Activated naive CD8-positive, alpha-beta T cell treated with anti-CD3 and anti-CD28 coated beads for 36 hours (primary cell): ENCODE results near the gene TRIM24. TPM values are rescaled to one million over a fixed set of nuclear protein-coding genes. Genes with fewer than 3 reads are reported as not detected.
"Not testable (repeated sequence)": the region's sequence is repeated elsewhere in the genome, so short reads cannot be mapped to it uniquely, and the experiment has no call there.

Source experiments
- DNase-seq: peaks from one replicate; pipeline ENCODE4 v3.0.0; 2021
- H3K27ac Mint-ChIP-seq: one replicate; pipeline ENCODE4 v1.8.0; 2022; ENCODE audit warnings: mild to moderate bottlenecking, moderate library complexity, mixed read lengths
- H3K27me3 Mint-ChIP-seq: one replicate; pipeline ENCODE4 v1.8.0; 2022; ENCODE audit warnings: mild to moderate bottlenecking, mixed read lengths
- H3K36me3 Mint-ChIP-seq: one replicate; pipeline ENCODE4 v1.8.0; 2021; ENCODE audit warnings: mild to moderate bottlenecking, mixed read lengths
- H3K4me1 Mint-ChIP-seq: one replicate; pipeline ENCODE4 v1.8.0; 2021; ENCODE audit warnings: mixed read lengths
- H3K4me3 Mint-ChIP-seq: one replicate; pipeline ENCODE4 v1.8.0; 2022; ENCODE audit warnings: mild to moderate bottlenecking, moderate library complexity, mixed read lengths
- H3K9me3 Mint-ChIP-seq: one replicate; pipeline ENCODE4 v1.8.0; 2022; ENCODE audit warnings: mixed read lengths
- total RNA-seq, 2 experiments: library from RNA; stranded (reverse); gene quantifications; one replicate each; pipeline ENCODE4 v1.2.3, GENCODE V29; 2021

TRIM24 gene
- total RNA-seq, 2 experiments from 2014 or later, result 15.5 to 17.9 TPM

GRCh38 chr7:138475377-138475776, 15.3 kb downstream of the TRIM24 start:
- H3K27me3 Mint-ChIP-seq, result no peaks in the 10 kb centered on the region
- no peak for DNase-seq
- H3K4me3 Mint-ChIP-seq, result no peak overlapping the region
- peaks cover 36% of the 10 kb centered on the region for H3K4me1 Mint-ChIP-seq
- peaks cover under 1% of the 10 kb centered on the region for H3K36me3 Mint-ChIP-seq
- no peak overlapping the region for H3K27ac Mint-ChIP-seq
- H3K9me3 Mint-ChIP-seq, result no peaks in the 10 kb centered on the region

- no peak overlapping the region for H3K4me3 Mint-ChIP-seq
- H3K4me1 Mint-ChIP-seq, result peaks cover 43% of the 10 kb centered on the region
- H3K9me3 Mint-ChIP-seq, result peaks cover 1% of the 10 kb centered on the region
- H3K36me3 Mint-ChIP-seq, result peaks cover 7% of the 10 kb centered on the region
- no peaks in the 10 kb centered on the region for H3K27me3 Mint-ChIP-seq
- no peak for DNase-seq
- no peak overlapping the region for H3K27ac Mint-ChIP-seq
These were observed 17.1 kb downstream of the TRIM24 start for GRCh38 chr7:138477081-138477578.

GRCh38 chr7:138477581-138477980, 17.5 kb downstream of the TRIM24 start:
- Mint-ChIP-seq H3K27ac (no peak overlapping the region), H3K36me3 (peaks cover 8% of the 10 kb centered on the region), H3K27me3 (no peaks in the 10 kb centered on the region), H3K9me3 (peaks cover 1% of the 10 kb centered on the region), H3K4me1 (peaks cover 43% of the 10 kb centered on the region), H3K4me3 (no peak overlapping the region)
- no peak for DNase-seq

GRCh38 chr7:138478499-138478908, 18.4 kb downstream of the TRIM24 start:
- Mint-ChIP-seq H3K9me3 (peaks cover 3% of the 10 kb centered on the region), H3K36me3 (peaks cover 8% of the 10 kb centered on the region), H3K4me1 (peaks cover 47% of the 10 kb centered on the region), H3K27ac (no peak overlapping the region), H3K4me3 (no peak overlapping the region), H3K27me3 (no peaks in the 10 kb centered on the region)
- no peak for DNase-seq

- Mint-ChIP-seq H3K9me3 (peaks cover 3% of the 10 kb centered on the region), H3K4me3 (no peak overlapping the region), H3K4me1 (peaks cover 47% of the 10 kb centered on the region), H3K27ac (no peak overlapping the region), H3K27me3 (no peaks in the 10 kb centered on the region), H3K36me3 (peaks cover 11% of the 10 kb centered on the region)
- DNase-seq, result no peak
These were observed 20.5 kb downstream of the TRIM24 start for GRCh38 chr7:138480527-138480926.

GRCh38 chr7:138481447-138482380, 21.7 kb downstream of the TRIM24 start:
- Mint-ChIP-seq H3K27me3 (no peaks in the 10 kb centered on the region), H3K4me3 (no peak overlapping the region), H3K9me3 (peaks cover 8% of the 10 kb centered on the region), H3K27ac (no peak overlapping the region), H3K4me1 (peaks cover 42% of the 10 kb centered on the region), H3K36me3 (peaks cover 21% of the 10 kb centered on the region)
- no peak for DNase-seq

- H3K4me1 Mint-ChIP-seq, result peaks cover 39% of the 10 kb centered on the region
- H3K36me3 Mint-ChIP-seq, result peaks cover 30% of the 10 kb centered on the region
- no peak for DNase-seq
- peaks cover 14% of the 10 kb centered on the region for H3K9me3 Mint-ChIP-seq
- no peaks in the 10 kb centered on the region for H3K27me3 Mint-ChIP-seq
- no peak overlapping the region for H3K4me3 Mint-ChIP-seq
- no peak overlapping the region for H3K27ac Mint-ChIP-seq
These were observed 23.5 kb downstream of the TRIM24 start for GRCh38 chr7:138483531-138483930.

- not testable (repeated sequence) for H3K27me3 Mint-ChIP-seq, H3K27ac Mint-ChIP-seq, DNase-seq, H3K4me3 Mint-ChIP-seq
- H3K36me3 Mint-ChIP-seq, result peaks cover 44% of the 10 kb centered on the region
- H3K4me1 Mint-ChIP-seq, result peaks cover 35% of the 10 kb centered on the region
- H3K9me3 Mint-ChIP-seq, result peaks cover 22% of the 10 kb centered on the region
These were observed 25.4 kb downstream of the TRIM24 start for GRCh38 chr7:138485508-138485907.

- H3K4me1 Mint-ChIP-seq, result peaks cover 29% of the 10 kb centered on the region
- H3K27me3 Mint-ChIP-seq, DNase-seq, H3K4me3 Mint-ChIP-seq, H3K27ac Mint-ChIP-seq: not testable (repeated sequence)
- H3K36me3 Mint-ChIP-seq, result peaks cover 61% of the 10 kb centered on the region
- H3K9me3 Mint-ChIP-seq, result peaks cover 19% of the 10 kb centered on the region
These were observed 29.1 kb downstream of the TRIM24 start for GRCh38 chr7:138489139-138489538.

GRCh38 chr7:138491612-138492386, 31.7 kb downstream of the TRIM24 start:
- H3K9me3 Mint-ChIP-seq, result peaks cover 14% of the 10 kb centered on the region

GRCh38 chr7:138492423-138492822, 32.4 kb downstream of the TRIM24 start:
- H3K36me3 Mint-ChIP-seq, result peaks cover 57% of the 10 kb centered on the region
- no peak for DNase-seq
- H3K4me3 Mint-ChIP-seq, result no peak overlapping the region
- H3K27ac Mint-ChIP-seq, result no peak overlapping the region
- peaks cover 14% of the 10 kb centered on the region for H3K9me3 Mint-ChIP-seq
- peaks cover 34% of the 10 kb centered on the region for H3K4me1 Mint-ChIP-seq
- H3K27me3 Mint-ChIP-seq, result no peaks in the 10 kb centered on the region

More at GRCh38 chr7:138491612-138492386, 31.7 kb downstream of the TRIM24 start:
- Mint-ChIP-seq H3K27me3 (no peaks in the 10 kb centered on the region), H3K27ac (no peak overlapping the region), H3K4me1 (peaks cover 33% of the 10 kb centered on the region), H3K4me3 (no peak overlapping the region), H3K36me3 (peaks cover 55% of the 10 kb centered on the region)
- no peak for DNase-seq

GRCh38 chr7:138493535-138493934, 33.5 kb downstream of the TRIM24 start:
- Mint-ChIP-seq H3K4me3 (no peak overlapping the region), H3K9me3 (peaks cover 8% of the 10 kb centered on the region), H3K4me1 (peaks cover 28% of the 10 kb centered on the region), H3K27ac (no peak overlapping the region), H3K36me3 (peaks cover 53% of the 10 kb centered on the region), H3K27me3 (no peaks in the 10 kb centered on the region)
- no peak for DNase-seq

- Mint-ChIP-seq H3K4me1 (peaks cover 30% of the 10 kb centered on the region), H3K4me3 (no peak overlapping the region)
These were observed 35.4 kb downstream of the TRIM24 start for GRCh38 chr7:138495485-138495884.

GRCh38 chr7:138499340-138499739, 39.3 kb downstream of the TRIM24 start:
- H3K27me3 Mint-ChIP-seq, result no peaks in the 10 kb centered on the region
- no peak for DNase-seq
- H3K4me1 Mint-ChIP-seq, result peaks cover 25% of the 10 kb centered on the region
- peaks cover 29% of the 10 kb centered on the region for H3K36me3 Mint-ChIP-seq
- no peak overlapping the region for H3K4me3 Mint-ChIP-seq
- H3K27ac Mint-ChIP-seq, result no peak overlapping the region
- no peaks in the 10 kb centered on the region for H3K9me3 Mint-ChIP-seq

More at GRCh38 chr7:138495485-138495884, 35.4 kb downstream of the TRIM24 start:
- no peak overlapping the region for H3K27ac Mint-ChIP-seq
- H3K27me3 Mint-ChIP-seq, result no peaks in the 10 kb centered on the region
- H3K9me3 Mint-ChIP-seq, result no peaks in the 10 kb centered on the region
- peaks cover 51% of the 10 kb centered on the region for H3K36me3 Mint-ChIP-seq
- no peak for DNase-seq

- peaks cover 24% of the 10 kb centered on the region for H3K4me1 Mint-ChIP-seq
- not testable (repeated sequence) for DNase-seq
These were observed 40.2 kb downstream of the TRIM24 start for GRCh38 chr7:138500303-138500702.

More at GRCh38 chr7:138500303-138500702, 40.2 kb downstream of the TRIM24 start:
- H3K36me3 Mint-ChIP-seq, result peaks cover 33% of the 10 kb centered on the region
- not testable (repeated sequence) for H3K9me3 Mint-ChIP-seq, H3K4me3 Mint-ChIP-seq, H3K27me3 Mint-ChIP-seq, H3K27ac Mint-ChIP-seq
